DND-41 (cell line): ENCODE results near the gene TRIOBP.

Experiments used
- EZH2 ChIP-seq: IDR thresholded peaks from 3 replicates; pipeline ENCODE4 v1.6.1; 2012; ENCODE audit warnings: borderline replicate concordance, low read depth, mild to moderate bottlenecking, moderate library complexity, low read length, inconsistent platforms; ENCODE audit not compliant: severe bottlenecking
- TF ChIP-seq, protein P1 (sequence below): IDR thresholded peaks from 2 replicates; pipeline ENCODE4 v1.5.1; 2012; ENCODE audit warnings: borderline replicate concordance, low read length, moderate library complexity, mild to moderate bottlenecking; ENCODE audit not compliant: poor library complexity, severe bottlenecking; ENCODE audit errors: extremely low read depth

- TF ChIP-seq, protein P1, sequence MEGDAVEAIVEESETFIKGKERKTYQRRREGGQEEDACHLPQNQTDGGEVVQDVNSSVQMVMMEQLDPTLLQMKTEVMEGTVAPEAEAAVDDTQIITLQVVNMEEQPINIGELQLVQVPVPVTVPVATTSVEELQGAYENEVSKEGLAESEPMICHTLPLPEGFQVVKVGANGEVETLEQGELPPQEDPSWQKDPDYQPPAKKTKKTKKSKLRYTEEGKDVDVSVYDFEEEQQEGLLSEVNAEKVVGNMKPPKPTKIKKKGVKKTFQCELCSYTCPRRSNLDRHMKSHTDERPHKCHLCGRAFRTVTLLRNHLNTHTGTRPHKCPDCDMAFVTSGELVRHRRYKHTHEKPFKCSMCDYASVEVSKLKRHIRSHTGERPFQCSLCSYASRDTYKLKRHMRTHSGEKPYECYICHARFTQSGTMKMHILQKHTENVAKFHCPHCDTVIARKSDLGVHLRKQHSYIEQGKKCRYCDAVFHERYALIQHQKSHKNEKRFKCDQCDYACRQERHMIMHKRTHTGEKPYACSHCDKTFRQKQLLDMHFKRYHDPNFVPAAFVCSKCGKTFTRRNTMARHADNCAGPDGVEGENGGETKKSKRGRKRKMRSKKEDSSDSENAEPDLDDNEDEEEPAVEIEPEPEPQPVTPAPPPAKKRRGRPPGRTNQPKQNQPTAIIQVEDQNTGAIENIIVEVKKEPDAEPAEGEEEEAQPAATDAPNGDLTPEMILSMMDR = no peak
- TF ChIP-seq EZH2 = no peak
Observed at GRCh38 chr22:37797874-37798500, 101.1 kb downstream of the TRIOBP start.
